Keratinocyte (primary cell): ENCODE results near the gene NRM. TPM values are rescaled to one million over a fixed set of nuclear protein-coding genes. Genes with fewer than 3 reads are reported as not detected.
A peak's percentile ranks its signal among the peaks of the same experiment; 100 is the strongest.

ENCODE experiments used
- DNase-seq: peaks from one replicate; pipeline ENCODE4 v3.0.0-alpha.2; 2011; ENCODE audit warnings: low read depth, missing footprints, low spot score
- FAIRE-seq: peaks from 2 replicates; lab custom pipeline; 2011; peaks lifted over from hg19 to GRCh38; lab: Jason Lieb, UNC
- H2AFZ ChIP-seq: 2 replicates; pipeline ENCODE4 v1.6.0; 2012; ENCODE audit warnings: low read length, control low read depth, inconsistent platforms; ENCODE audit not compliant: control insufficient read depth
- H3K27ac ChIP-seq: 2 replicates; pipeline ENCODE4 v1.5.1; 2011; ENCODE audit warnings: low read length; ENCODE audit not compliant: control insufficient read depth, insufficient read depth
- H3K27me3 ChIP-seq: 3 replicates; pipeline ENCODE4 v1.6.0; 2011; ENCODE audit warnings: low read length; ENCODE audit not compliant: control insufficient read depth, insufficient read depth; ENCODE audit errors: extremely low read depth
- H3K36me3 ChIP-seq, 2 experiments: 2 replicates in 1 of 2; 3 replicates in 1 of 2; pipeline ENCODE4 v1.5.1; 2011; ENCODE audit warnings: low read length in 2 of 2, mild to moderate bottlenecking in 1 of 2; ENCODE audit not compliant: control insufficient read depth in 2 of 2, insufficient read depth in 2 of 2; ENCODE audit errors: extremely low read depth in 1 of 2
- H3K4me1 ChIP-seq: 3 replicates; pipeline ENCODE4 v1.5.1; 2011; ENCODE audit warnings: low read length; ENCODE audit not compliant: control insufficient read depth, insufficient read depth; ENCODE audit errors: extremely low read depth
- H3K4me2 ChIP-seq: 3 replicates; pipeline ENCODE4 v1.6.0; 2011; ENCODE audit warnings: low read depth, low read length; ENCODE audit not compliant: control insufficient read depth, insufficient read depth; ENCODE audit errors: extremely low read depth
- H3K4me3 ChIP-seq, 3 experiments: fragments of 200-600 bp in 1 of 3; sonication (generic) in 1 of 3; 2 replicates in 2 of 3; 3 replicates in 1 of 3; pipeline ENCODE4 v1.5.1; 2011 to 2016; ENCODE audit warnings: low read length in 3 of 3, mild to moderate bottlenecking in 3 of 3, control low read depth in 2 of 3, inconsistent platforms in 1 of 3, low read depth in 1 of 3, mixed read lengths in 1 of 3, mixed run types in 1 of 3, moderate library complexity in 1 of 3; ENCODE audit not compliant: control insufficient read depth in 2 of 3, insufficient read depth in 2 of 3; ENCODE audit errors: extremely low read depth in 1 of 3
- H3K79me2 ChIP-seq: 2 replicates; pipeline ENCODE4 v1.6.0; 2012; ENCODE audit warnings: low read length; ENCODE audit not compliant: control insufficient read depth, insufficient read depth
- H3K9ac ChIP-seq: 3 replicates; pipeline ENCODE4 v1.6.0; 2011; ENCODE audit warnings: low read length; ENCODE audit not compliant: control insufficient read depth, insufficient read depth; ENCODE audit errors: extremely low read depth
- H3K9me1 ChIP-seq: 3 replicates; pipeline ENCODE4 v1.6.0; 2011; ENCODE audit warnings: low read length; ENCODE audit not compliant: control insufficient read depth, insufficient read depth; ENCODE audit errors: extremely low read depth
- H3K9me3 ChIP-seq: 2 replicates; pipeline ENCODE4 v1.5.1; 2012; ENCODE audit warnings: low read depth, low read length; ENCODE audit not compliant: control insufficient read depth
- H4K20me1 ChIP-seq: 3 replicates; pipeline ENCODE4 v1.6.0; 2011; ENCODE audit warnings: low read length; ENCODE audit not compliant: control insufficient read depth, insufficient read depth; ENCODE audit errors: extremely low read depth
- CTCF ChIP-seq, 3 experiments: IDR thresholded peaks in 1 of 3; conservative IDR thresholded peaks in 1 of 3; optimal IDR thresholded peaks in 1 of 3; 2 replicates in 2 of 3; 3 replicates in 1 of 3; pipeline versions ENCODE3 to v1.5.1; 2011; ENCODE audit warnings: low read length in 3 of 3, mild to moderate bottlenecking in 3 of 3, moderate library complexity in 2 of 3, control low read depth in 1 of 3, inconsistent platforms in 1 of 3; ENCODE audit not compliant: insufficient read depth in 2 of 3; ENCODE audit errors: extremely low read depth in 1 of 3
- EZH2 ChIP-seq: IDR thresholded peaks from one replicate; pipeline ENCODE4 v1.6.1; 2012; ENCODE audit warnings: inconsistent platforms, mild to moderate bottlenecking, low read length, moderate library complexity
- dilution Hi-C: fragments of 300-500 bp; cut with MboI; formaldehyde crosslinking; loops from one replicate; pipeline ENCODE4 v1.7.0; 2020; ENCODE audit warnings: low sequenced_read_pairs; ENCODE audit not compliant: extremely low pct_ligation_motif_present
- polyA plus RNA-seq, 5 experiments: library from polyadenylated mRNA; depleted of rRNA in 3 of 5; stranded (reverse) in 3 of 5; stranded (forward) in 1 of 5; unstranded in 1 of 5; fragments of >200 nt; gene quantifications; 1 replicate in 1 of 5; 2 replicates in 3 of 5; 3 replicates in 1 of 5; pipeline versions ENCODE4 v1.2.1 to v1.2.3, GENCODE V29; 2011 to 2012; ENCODE audit warnings: missing spikeins in 2 of 5, low read depth in 1 of 5, low replicate concordance in 1 of 5

The NRM gene
- polyA plus RNA-seq, 1 donor (not counting 4 experiments of a cell fraction or from before 2014, with no cell fraction given): 7.0 TPM

GRCh38 chr6:30684386-30685156 is 6.2 kb downstream of the NRM start:
- peak overlapping the region; percentile 68 to 94 (median 82) for H3K4me3 ChIP-seq
- H3K4me1 ChIP-seq: peaks cover 44% of the 10 kb centered on the region
- peaks cover 88% of the 10 kb centered on the region for H3K79me2 ChIP-seq
- peaks cover 19% of the 10 kb centered on the region for H4K20me1 ChIP-seq
- FAIRE-seq (no peak), DNase-seq (no peak)
- peak overlapping the region; percentile 94 for H3K27ac ChIP-seq
- no peaks in the 10 kb centered on the region for H3K27me3 ChIP-seq
- no peak overlapping the region for H2AFZ ChIP-seq
- H3K9me1 ChIP-seq: no peaks in the 10 kb centered on the region
- H3K9me3 ChIP-seq: no peaks in the 10 kb centered on the region
- H3K9ac ChIP-seq: peak overlapping the region; percentile 97
- dilution Hi-C loops: no loop called here
- peak overlapping the region; percentile 100 for H3K4me2 ChIP-seq
- peaks cover 13 to 41% of the 10 kb centered on the region in 2 experiments for H3K36me3 ChIP-seq
- no peak for TF ChIP-seq CTCF (optimal IDR thresholded peaks at IDR 0.05 in 1 of 3, IDR thresholded peaks at IDR 0.05 in 1 of 3, conservative IDR thresholded peaks at IDR 0.05 in 1 of 3; ENCODE audit: extremely low read depth in 1 of 3, insufficient read depth in 2 of 3, low read length in 3 of 3)
- no peak for TF ChIP-seq EZH2

- H3K36me3 ChIP-seq: peaks cover 13 to 41% of the 10 kb centered on the region in 2 experiments
- peak overlapping the region; percentile 94 for H3K27ac ChIP-seq
- H3K9me3 ChIP-seq: no peaks in the 10 kb centered on the region
- FAIRE-seq (no peak), DNase-seq (no peak)
- peaks cover 24% of the 10 kb centered on the region for H4K20me1 ChIP-seq
- peak overlapping the region; percentile 100 for H3K4me2 ChIP-seq
- no peaks in the 10 kb centered on the region for H3K27me3 ChIP-seq
- H3K9ac ChIP-seq: peak overlapping the region; percentile 97
- peak overlapping the region; percentile 68 to 94 (median 82) for H3K4me3 ChIP-seq
- TF ChIP-seq CTCF (optimal IDR thresholded peaks at IDR 0.05 in 1 of 3, IDR thresholded peaks at IDR 0.05 in 1 of 3, conservative IDR thresholded peaks at IDR 0.05 in 1 of 3; ENCODE audit: extremely low read depth in 1 of 3, insufficient read depth in 2 of 3, low read length in 3 of 3) (no peak), EZH2 (no peak)
- dilution Hi-C loops: no loop called here
- H2AFZ ChIP-seq: no peak overlapping the region
- peaks cover 88% of the 10 kb centered on the region for H3K79me2 ChIP-seq
- no peaks in the 10 kb centered on the region for H3K9me1 ChIP-seq
- peaks cover 40% of the 10 kb centered on the region for H3K4me1 ChIP-seq
These were observed 6.8 kb downstream of the NRM start for GRCh38 chr6:30683980-30684338.
